Stimulated activated CD4-positive, alpha-beta T cell treated with anti-CD3 and anti-CD28 coated beads, Interleukin-2, amount 100 ng/mL, for 24 hours (primary cell): ENCODE measurements around the gene ITGBL1.

Source experiments
- DNase-seq, 2 donors: peaks; one replicate each; pipeline ENCODE4 v3.0.0-alpha.2; 2020

The ITGBL1 gene

DNA sequence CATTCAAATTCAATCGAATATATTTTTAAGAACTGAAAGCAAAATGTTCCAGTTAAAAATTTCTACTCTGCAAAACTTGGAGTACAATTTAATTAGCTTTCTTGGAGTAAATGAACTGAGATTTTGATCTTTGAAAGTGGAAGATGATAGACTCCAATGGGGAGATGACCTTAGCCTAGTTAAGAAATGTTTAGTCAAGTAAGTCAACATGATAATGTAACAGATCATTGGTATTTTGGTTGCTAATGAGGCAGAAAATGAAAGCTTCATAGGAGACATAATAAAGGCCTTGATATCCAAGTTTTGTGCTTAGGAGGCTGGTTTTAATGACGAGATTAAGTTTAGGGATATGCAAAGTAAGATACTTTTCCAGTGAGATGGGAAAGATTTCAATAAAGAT is 181.7 kb downstream of the ITGBL1 start:
- no peak for DNase-seq

DNA sequence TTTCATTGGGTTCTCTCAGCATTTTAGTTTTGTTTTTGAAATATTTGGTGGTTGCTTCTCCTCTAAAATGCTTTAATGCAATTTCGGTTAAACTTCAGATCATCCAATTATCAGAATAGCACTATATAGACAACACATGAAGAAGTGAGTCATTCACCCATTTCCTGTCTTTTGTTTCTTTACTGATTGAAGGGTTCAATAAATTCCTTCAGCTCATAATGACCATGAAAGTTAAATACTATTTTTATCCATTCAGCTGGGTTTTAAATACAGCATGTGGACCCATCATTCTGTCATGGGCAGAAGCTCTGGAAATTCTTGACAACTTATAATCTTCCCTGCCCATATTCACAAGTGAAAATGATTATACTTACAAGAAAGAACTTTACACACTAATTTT is 187.2 kb downstream of the ITGBL1 start:
- no peak for DNase-seq

DNA sequence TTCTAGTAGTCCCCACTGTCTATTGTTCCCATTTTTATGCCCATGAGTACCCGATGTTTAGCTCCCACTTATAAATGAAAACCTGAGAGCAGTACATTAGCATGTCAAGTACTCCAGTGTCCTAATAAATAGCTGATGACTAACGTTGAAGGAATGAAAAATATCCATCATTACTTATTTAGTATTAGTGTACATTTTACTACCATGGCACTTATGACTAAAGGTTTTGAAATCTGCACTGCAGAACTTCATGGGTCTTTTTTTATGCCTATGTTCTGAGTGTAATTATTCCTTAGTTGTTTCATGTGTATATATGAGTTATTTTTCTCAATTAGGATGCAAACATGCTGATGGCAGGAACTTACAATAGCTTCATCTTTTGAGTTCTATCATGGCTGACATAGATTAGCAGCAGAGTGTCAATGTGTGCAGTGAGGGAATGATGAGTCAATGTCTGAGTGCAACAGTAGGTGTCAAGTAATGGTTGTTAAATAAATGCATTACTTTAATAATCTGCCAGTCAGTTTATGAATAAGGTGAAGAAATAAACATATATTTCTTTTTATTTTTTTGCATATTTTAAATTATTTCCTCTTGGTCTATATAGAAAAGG is 188.4 kb downstream of the ITGBL1 start:
- DNase-seq, result no peak

DNA sequence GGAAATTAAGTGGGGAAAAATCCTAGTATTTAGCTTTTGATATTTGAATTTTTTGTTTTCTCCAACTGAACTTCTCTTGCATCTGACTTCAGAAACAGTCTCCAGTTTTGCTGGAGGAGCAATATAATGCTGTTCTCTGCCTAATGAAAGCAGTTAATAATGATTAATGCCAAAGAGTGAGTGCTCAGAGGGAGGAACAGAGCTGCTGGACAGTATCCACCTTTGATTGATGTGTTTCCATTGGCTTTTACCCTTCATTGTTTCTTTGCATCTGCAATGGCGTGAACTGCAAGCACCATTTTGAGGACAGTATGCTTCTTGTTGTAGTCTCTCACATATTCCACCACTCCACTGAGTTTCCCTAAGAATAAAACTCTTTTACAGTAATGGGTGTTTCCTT is 193.4 kb downstream of the ITGBL1 start:
- no peak for DNase-seq

DNA sequence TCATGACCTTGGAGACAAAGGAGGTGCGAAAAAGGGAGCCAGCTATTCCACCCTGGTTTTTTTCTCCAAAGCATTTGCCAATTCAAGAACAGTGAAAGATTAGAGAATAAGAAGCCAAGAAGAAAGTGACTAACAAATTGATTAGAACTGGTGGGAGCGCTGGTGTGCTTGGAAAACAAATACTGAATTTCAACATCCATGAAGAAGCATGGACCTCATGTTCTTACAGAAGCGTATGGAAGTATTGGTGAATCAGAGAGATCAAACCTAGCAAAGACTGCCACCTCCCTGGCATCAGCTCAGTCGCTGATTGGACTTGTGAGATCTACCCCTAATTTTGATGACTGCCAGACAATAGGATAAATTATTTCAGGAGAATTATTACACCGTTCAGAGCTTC is 195.3 kb downstream of the ITGBL1 start:
- no peak for DNase-seq

DNA sequence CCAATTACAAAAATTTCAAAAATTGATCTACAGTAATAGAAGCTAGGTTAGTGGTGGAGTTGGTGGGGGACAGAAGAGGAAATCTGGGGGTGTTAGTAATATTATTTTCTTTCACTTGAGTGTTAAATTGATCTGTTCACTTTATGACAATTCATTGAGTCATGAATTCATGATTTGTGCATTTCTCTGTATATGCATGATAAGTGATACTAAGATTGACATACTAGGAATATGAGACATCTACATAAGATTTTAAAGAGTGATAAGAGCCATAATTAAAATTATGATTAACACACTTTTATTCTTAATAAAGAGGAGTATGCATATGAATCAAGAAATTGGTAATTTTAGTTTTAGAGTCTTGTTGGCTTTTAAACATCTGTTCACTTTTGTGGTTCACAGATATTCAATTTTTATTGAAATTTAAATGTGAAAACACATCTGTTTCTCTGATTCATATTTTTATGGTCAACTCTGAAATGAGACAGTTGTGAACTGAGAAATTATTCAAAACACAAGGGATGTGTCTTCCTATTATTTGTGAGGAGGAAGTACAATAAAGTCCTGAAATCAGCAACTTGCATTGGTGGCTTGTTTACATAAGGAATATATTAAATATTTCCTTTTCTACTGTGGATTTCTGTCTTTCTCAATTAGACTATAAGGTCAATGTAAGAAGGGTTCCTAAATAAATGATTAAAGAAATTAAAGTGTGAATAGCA is 196.5 kb downstream of the ITGBL1 start:
- DNase-seq, result no peak

DNA sequence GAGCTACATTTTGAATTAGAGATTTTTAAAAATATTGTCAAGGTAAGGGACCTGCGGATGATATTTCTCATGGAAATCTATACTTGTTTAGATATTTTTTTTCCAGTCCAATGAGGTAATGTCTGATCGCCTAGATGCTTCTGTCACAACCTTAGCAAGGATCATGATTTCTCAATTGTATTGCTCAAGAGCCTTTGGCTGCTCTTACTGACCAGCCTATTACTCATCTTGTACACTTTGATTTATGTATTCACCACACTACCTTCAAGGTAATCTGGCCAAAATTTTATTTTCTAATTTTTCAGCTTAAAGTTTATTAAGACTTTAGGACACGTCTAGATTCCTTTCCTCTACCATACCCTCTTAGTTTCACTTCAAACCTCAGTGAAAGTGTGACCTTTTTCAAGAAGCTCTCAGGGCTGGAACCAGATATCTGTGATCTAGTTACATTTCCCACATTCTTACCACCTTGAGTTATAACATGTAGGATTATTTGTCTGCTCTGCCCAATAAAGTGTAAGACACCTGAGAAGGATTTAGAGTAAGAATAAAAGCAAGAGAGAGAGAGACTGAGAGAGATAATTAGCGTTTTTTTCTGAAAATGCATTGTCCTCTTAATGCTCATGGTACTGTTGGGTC is 197.1 kb downstream of the ITGBL1 start:
- DNase-seq, result no peak

DNA sequence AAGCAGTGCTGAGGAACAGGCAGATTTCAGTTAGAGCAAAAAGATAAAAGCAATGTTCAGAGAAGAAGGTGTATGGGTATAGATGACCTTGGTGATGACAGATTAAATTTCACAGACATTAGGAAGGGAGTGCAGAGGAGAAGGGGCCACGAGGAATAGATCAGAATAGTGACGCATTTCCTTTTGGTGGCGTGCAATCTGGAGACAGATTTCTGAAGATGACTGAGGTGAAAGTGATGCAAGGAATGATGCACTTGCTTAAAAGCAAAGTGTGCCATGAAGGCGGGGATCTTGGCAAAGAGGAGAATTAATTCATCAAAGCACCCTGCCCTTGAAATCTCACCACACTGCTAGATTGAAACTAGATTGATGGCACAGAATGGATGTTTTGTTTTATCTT is 202.4 kb downstream of the ITGBL1 start:
- no peak for DNase-seq

DNA sequence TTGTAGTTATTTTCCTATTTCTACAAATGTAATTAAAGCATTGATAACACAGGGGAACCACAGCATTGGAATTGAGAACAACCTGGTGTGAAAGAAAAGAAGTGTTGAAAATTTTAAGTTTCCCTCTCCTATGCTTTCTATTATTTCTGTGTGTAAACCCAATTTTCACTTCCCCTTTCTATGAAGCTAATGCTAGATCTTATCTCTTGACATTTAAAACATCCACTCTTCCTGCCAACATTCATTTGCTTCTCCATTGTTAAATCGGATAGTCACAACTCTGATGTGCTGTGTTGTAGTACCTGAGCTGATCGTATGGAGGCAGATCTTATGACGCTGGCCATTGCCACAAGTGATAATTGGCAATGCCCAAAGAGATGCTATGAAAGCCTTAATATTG is 203.0 kb downstream of the ITGBL1 start:
- no peak for DNase-seq

DNA sequence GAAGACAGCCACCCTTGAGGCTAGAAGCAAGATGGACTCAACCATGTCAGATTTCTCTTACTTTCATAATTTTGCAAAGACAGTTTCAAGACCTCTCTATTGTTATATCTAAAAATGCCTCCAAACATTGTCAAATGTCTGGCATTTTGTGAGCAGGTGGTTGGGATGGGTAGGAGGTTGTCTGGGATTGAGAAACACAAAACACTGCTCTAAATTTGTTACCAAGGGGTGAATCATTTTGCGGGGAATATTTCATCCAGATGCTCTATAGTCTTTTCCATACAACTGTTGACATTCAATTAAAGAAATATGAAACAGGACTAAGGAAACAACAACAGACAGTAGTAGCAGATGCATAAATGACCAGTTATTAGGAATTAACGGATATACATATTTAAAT is 208.2 kb downstream of the ITGBL1 start:
- DNase-seq, result no peak

DNA sequence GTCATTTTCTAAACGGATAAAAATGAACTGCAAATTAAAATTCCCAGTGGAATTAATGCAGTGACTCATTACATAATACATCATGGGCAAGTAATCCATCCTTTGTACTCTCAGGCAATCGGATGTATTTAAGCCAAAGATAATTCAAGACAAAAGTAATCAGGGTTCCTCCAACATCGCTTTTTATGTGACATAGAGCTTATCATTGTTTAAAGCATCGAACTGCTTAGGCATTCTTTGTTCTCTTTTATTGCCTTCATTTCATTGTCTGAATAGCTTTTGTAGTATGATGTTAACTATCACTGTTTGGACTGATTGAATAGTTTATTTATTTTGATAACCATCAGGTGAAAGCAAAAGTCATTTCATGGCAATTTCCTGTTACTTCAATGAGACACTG is 209.4 kb downstream of the ITGBL1 start:
- DNase-seq, result no peak

DNA sequence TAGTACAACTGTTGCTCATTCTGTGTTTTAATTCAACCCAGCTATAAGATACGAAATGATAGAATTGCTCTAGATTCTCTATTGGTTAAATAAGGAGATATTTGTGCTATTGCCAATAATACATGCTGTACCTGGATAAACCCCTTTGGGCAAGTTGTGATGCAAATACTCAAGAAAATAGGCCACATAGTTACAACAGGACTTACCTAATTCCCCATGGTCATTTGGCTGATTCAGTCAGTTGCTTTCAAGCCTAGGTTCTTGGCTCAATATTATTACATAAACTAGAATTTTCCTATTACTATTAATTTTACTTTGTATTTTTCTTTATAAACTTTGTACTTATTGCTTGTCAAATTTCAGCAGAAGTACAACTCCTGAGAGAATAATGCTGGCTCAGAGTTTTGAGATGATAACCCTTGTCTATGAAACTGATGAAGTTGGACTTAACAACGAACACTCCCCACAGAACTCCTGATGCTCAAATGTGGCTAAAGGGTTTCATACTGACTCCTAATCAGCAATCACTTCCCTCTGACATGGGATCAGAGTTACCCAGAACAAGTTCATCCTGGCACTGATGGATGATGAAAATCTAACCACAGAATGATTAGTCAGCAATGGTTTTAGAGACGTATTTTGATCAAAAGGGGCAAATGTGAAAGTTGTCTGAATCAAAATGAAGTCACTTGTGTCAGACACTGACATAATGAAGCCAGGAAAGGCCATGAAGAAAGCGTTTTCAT is 221.1 kb downstream of the ITGBL1 start:
- DNase-seq, result no peak

DNA sequence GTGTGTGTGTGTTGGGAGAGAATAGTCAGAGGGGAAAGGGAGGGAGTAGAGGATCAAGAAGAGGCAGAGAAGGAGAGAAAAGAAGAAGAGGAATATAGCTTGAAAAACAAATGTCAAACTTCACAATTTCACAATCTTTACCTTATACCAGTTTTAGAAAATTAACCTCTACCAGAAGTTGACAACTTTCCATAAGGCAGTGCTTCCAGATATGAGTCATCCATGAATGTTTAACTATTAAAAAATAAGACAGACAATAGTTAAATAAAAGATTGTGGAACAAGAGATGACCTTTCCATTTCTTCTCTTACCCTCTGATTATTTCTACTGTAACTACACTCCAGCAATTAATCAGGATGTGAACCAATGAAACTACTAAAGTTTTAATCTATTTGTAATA is 229.4 kb downstream of the ITGBL1 start:
- DNase-seq, result no peak

DNA sequence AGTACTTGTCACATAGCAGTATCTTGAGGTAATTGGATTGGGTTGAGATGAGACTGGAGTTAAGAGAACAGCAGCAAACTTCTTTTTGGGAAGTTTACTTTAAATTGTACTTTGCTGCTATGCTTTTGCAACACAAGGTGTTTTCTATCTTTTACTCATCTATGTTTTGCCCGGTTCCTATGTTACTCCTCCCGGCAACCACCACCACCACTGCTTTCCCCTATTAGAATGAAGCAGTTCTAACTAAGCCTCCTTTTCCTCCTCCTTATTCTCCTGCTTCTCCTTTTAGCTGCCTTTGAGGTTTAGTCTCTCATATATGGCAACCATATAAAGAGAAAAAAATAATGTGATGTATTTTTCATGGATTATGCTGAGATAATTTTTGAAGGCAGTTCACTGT is 233.5 kb downstream of the ITGBL1 start:
- no peak for DNase-seq

DNA sequence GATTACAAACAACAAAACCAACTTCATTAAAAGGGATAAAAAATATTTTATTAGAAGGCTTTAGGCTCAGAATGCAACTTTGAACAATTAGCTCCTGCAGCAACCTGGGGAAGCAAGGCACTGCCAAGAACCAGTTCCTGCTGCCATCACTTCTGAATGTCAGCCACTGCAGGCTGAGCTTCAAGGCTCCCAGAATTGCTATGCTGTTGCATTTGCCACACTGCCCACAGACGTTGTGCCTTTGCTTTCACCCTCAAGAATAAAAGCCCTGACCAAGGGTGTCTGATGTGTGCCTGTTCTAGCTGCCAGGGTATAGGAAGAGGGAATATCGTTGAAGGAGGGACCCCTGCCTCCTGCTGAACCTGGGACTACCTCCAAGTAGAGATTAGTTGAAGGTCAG is 238.4 kb downstream of the ITGBL1 start:
- no peak for DNase-seq

DNA sequence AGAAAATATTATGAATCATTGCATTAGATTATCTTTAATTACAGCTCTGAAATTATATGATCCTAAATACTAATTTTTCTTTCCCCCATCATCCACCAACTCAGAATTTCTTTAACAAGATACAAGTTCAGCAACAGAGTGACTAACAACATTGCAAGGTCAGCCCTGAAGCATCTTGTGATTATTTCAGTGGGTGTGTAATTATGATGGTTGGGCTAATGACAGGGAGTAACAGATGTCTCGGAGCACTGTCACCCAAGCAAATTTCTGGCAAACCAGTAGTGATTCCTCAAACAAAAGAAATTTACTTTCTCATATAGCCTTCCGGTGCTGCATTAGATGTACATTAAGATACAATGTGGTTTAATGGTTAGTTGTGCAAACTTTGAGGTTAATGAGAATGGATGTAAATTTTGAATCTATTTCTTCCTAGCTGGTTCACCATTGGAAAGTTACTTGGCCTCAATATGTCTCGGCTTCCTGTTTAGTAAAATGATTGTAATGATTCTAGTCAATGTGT is 238.9 kb downstream of the ITGBL1 start:
- no peak for DNase-seq

DNA sequence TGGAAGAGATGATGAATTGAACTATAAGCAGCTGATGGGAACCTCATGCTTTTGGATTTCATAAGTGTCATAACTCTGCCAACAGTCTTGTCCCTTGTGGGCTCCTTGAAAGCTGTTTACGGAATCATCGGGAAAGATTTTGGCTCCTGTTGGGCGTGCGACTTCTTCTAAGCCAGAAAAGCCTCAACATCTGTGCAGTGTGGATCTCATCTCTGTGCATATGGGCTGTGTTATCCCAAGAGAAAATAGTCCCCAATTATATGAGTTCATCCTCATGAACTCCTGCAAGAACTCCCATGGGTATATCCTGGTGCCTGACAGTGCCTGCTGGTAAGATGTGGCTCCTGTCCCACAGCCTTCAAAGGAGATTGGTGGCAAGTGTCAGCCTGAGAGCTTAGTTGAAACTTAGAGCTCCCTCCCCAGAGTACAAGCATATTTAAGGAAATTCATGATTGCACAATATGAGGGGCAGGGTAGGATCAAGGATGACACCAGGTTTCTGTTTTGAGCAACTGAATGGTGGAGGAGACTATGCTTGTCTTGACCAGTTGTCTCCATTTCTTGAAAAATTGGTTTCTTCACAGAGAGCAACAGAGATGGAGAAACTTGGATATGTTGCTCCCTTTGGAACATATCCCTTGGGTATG is 243.5 kb downstream of the ITGBL1 start:
- DNase-seq, result no peak

DNA sequence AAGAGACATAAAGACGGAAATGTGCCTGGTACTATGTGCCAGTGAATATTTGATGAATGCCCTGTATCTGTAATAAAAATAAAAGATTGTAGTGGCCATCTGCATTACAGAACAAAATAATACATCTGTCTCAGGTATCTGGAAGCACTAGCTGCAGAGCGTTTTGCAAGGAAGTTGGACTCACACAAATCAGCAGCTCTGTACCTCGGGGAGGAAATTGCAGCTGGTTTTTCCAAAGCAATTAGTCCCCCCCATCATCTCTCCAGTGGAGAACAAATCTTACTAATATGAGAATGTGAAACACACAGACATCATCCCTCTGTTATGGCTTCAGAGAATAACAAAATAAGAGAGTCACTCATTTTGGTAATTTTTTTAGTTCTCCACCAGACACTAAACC is 245.3 kb downstream of the ITGBL1 start:
- DNase-seq, result no peak

DNA sequence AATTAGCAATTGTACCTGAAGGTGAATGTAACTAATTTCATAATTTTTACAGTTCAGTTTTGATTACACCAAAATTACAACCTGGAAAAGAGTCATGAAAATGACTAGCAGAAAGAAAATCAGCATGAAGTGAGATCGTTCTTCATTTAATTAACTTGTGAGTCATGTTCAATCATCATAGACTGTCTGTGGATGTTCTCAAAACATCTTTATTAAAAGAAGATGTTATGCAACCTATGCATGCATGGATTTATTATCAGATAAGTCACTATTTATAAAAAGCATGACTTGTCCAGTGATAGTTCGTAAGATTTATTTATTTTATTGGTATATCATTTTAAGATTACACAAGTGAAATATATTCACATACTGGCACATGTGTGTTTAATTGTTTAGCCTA is 245.9 kb downstream of the ITGBL1 start:
- DNase-seq, result no peak

DNA sequence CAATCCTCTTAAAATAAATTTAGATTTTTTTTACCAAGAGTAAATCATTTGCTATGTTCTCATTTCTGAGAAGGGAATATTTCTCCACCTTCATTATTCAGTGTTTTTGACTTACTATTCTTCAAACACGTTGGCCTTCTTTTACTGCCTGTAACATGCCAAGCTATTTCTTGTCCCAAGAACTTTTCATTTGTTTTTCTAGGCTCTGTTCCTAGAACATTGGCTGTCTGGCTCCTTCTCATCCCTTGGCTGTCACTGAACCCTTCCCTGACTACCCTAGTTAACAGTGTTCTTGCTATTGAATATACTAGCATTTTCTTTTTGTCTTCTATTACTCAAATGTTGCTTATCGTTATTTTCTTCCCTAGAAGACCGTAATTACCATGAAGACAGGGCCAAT is 248.1 kb downstream of the ITGBL1 start:
- DNase-seq, result no peak

DNA sequence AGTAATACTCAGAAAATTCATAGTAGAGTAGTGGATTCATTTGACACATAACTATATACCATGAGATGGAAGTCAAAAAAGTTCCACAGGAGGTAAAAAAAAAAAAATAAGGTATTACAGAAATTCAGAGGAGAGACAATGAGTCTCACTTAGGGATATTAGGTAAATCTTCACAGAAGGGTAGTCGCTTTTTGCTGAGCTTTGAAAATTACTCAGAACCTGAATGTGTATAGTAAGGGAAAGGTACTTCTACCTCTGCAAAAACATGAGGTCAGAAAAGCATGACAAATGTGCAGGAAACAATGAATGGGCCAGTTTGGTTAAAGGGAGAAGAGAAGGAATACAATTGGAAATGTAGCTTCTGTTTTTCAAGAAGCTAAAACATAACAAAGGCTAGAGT is 250.6 kb downstream of the ITGBL1 start:
- DNase-seq, result no peak

DNA sequence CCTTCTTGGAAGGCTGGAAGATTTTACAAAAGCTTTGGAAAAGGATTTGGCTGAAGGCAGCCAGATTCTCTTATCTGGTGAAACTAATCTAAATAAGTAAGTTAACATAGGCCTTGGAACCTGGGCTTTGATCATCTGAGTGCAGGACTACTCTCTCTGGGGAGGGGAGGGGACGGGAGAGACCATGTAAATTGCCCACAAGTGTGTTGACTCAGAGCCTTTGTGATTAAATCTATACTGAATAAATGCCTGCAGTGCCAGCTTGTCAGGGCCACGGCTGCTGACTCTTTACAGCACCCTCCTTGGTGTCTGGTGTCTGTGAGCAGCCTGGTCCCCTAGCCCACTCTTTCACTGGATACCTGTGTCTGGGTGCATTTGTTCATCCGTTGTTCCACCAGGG is 251.4 kb downstream of the ITGBL1 start:
- no peak for DNase-seq

DNA sequence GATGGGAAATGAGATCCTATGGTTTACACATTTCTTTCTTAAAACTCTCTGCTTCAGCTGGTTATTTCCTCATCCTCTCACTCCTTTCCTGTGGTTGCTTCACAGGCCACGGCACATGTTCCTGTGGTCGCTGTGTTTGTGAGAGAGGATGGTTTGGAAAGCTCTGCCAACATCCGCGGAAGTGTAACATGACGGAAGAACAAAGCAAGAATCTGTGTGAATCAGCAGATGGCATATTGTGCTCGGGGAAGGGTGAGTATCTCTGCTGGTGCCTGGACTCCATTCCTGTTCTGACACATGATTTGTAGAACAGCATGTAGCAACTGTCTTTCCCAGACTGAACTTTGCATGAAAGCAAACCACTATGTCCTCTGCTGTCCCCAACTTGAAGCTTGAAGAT is 254.2 kb downstream of the ITGBL1 start:
- DNase-seq, result peak in 1 of 2 donors; percentile 1
